H1 (cell line): Measurements from ENCODE around the gene PPP1R18. TPM values are rescaled to one million over a fixed set of nuclear protein-coding genes. Genes with fewer than 3 reads are reported as not detected.

Experiments
- CTCF ChIA-PET: fragments of 300-600 bp; sonication (Branson Sonifier 250); formaldehyde crosslinking; loops from one replicate; lab custom pipeline; 2021; ENCODE audit not compliant: partially characterized antibody; lab: Charles Lee
- POLR2A ChIA-PET: fragments of 300-600 bp; sonication (Branson Sonifier 250); formaldehyde crosslinking; loops from one replicate; lab custom pipeline; 2021; ENCODE audit warnings: inconsistent platforms; ENCODE audit not compliant: partially characterized antibody; lab: Charles Lee
- DNase-seq, 2 experiments: peaks; one replicate each; pipeline versions ENCODE4 v3.0.0 to v3.0.0-alpha.2; 2010 to 2022; ENCODE audit warnings: low spot score in 2 of 2, low read depth in 1 of 2, mixed read lengths in 1 of 2
- FAIRE-seq: peaks from 2 replicates; lab custom pipeline; 2011; peaks lifted over from hg19 to GRCh38; lab: Jason Lieb, UNC
- H2AFZ ChIP-seq: 2 replicates; pipeline ENCODE4 v1.8.1; 2012; ENCODE audit warnings: low read length, inconsistent platforms
- H2AK5ac ChIP-seq: 2 replicates; pipeline ENCODE4 v1.6.1; 2013; ENCODE audit warnings: low read depth, low read length
- H2BK120ac ChIP-seq: replicated peaks from 2 replicates; pipeline ENCODE3; 2013; ENCODE audit warnings: low read depth, low read length, inconsistent platforms
- H2BK12ac ChIP-seq: 2 replicates; pipeline ENCODE4 v1.6.1; 2013; ENCODE audit warnings: low read depth, low read length
- H2BK15ac ChIP-seq: 2 replicates; pipeline ENCODE4 v1.6.1; 2013; ENCODE audit warnings: low read length
- H2BK20ac ChIP-seq: 2 replicates; pipeline ENCODE4 v1.6.1; 2013; ENCODE audit warnings: low read length
- H2BK5ac ChIP-seq: 2 replicates; pipeline ENCODE4 v1.6.1; 2013; ENCODE audit warnings: low read depth, low read length
- H3K14ac ChIP-seq: 2 replicates; pipeline ENCODE4 v1.6.1; 2013; ENCODE audit warnings: inconsistent platforms; ENCODE audit not compliant: insufficient read length
- H3K18ac ChIP-seq: 2 replicates; pipeline ENCODE4 v1.6.1; 2013; ENCODE audit warnings: low read length; ENCODE audit errors: extremely low read depth
- H3K23ac ChIP-seq: 2 replicates; pipeline ENCODE4 v1.6.1; 2013; ENCODE audit warnings: inconsistent platforms; ENCODE audit not compliant: insufficient read length
- H3K23me2 ChIP-seq: 2 replicates; pipeline ENCODE4 v1.6.1; 2013; ENCODE audit warnings: low read depth, low read length
- H3K27ac ChIP-seq: 2 replicates; pipeline ENCODE4 v1.6.1; 2011; ENCODE audit warnings: low read depth, low read length, inconsistent platforms
- H3K27me3 ChIP-seq, 4 experiments: replicated peaks in 1 of 4; 1 replicate in 1 of 4; 2 replicates in 3 of 4; pipeline versions ENCODE4 v1.6.1 to v1.8.1; 2011 to 2013; ENCODE audit warnings: low read length in 3 of 4, mild to moderate bottlenecking in 3 of 4, inconsistent platforms in 2 of 4, mixed read lengths in 2 of 4, moderate library complexity in 1 of 4; ENCODE audit not compliant: control insufficient read depth in 3 of 4, insufficient read depth in 3 of 4; ENCODE audit errors: extremely low read depth in 1 of 4
- H3K36me3 ChIP-seq, 4 experiments: 2 replicates each; pipeline versions ENCODE4 v1.6.1 to v1.8.1; 2011 to 2013; ENCODE audit warnings: mild to moderate bottlenecking in 4 of 4, low read length in 3 of 4, moderate library complexity in 2 of 4, control low read depth in 1 of 4, inconsistent platforms in 1 of 4; ENCODE audit not compliant: insufficient read depth in 4 of 4, control insufficient read depth in 2 of 4
- H3K4ac ChIP-seq: replicated peaks from 2 replicates; pipeline ENCODE3; 2013; ENCODE audit warnings: low read length, low read depth, mixed read lengths, inconsistent platforms; ENCODE audit not compliant: insufficient read length
- H3K4me1 ChIP-seq, 4 experiments: replicated peaks in 1 of 4; 1 replicate in 1 of 4; 2 replicates in 3 of 4; pipeline versions ENCODE4 v1.6.1 to v1.8.1; 2011 to 2013; ENCODE audit warnings: low read length in 3 of 4, inconsistent platforms in 2 of 4, mixed read lengths in 1 of 4; ENCODE audit not compliant: insufficient read depth in 4 of 4, control insufficient read depth in 3 of 4
- H3K4me2 ChIP-seq, 2 experiments: 2 replicates each; pipeline versions ENCODE4 v1.6.1 to v1.8.1; 2011 to 2013; ENCODE audit warnings: low read depth in 2 of 2, low read length in 2 of 2, control low read depth in 1 of 2, inconsistent platforms in 1 of 2, mild to moderate bottlenecking in 1 of 2; ENCODE audit not compliant: insufficient read depth in 1 of 2
- H3K4me3 ChIP-seq, 4 experiments: fragments of 200-600, 300-600 bp in 1 of 4; sonication (generic), shearing (Covaris generic), sonication (Bioruptor Twin) in 1 of 4; 2 replicates each; pipeline versions ENCODE4 v1.5.1 to v1.8.1; 2011 to 2016; ENCODE audit warnings: low read length in 4 of 4, low read depth in 3 of 4, control low read depth in 2 of 4, inconsistent platforms in 2 of 4, mild to moderate bottlenecking in 2 of 4, mixed read lengths in 1 of 4, moderate library complexity in 1 of 4; ENCODE audit not compliant: insufficient read depth in 2 of 4; ENCODE audit errors: extremely low read depth in 1 of 4
- H3K56ac ChIP-seq: replicated peaks from 2 replicates; pipeline ENCODE3; 2013; ENCODE audit warnings: low read depth, mild to moderate bottlenecking, mixed read lengths, low read length, inconsistent platforms; ENCODE audit not compliant: insufficient read length
- H3K79me1 ChIP-seq: 2 replicates; pipeline ENCODE4 v1.6.1; 2013; ENCODE audit warnings: low read depth, low read length, control low read depth
- H3K79me2 ChIP-seq, 2 experiments: 2 replicates each; pipeline versions ENCODE4 v1.6.1 to v1.8.1; 2012 to 2013; ENCODE audit warnings: low read length in 2 of 2, mild to moderate bottlenecking in 2 of 2, inconsistent platforms in 1 of 2; ENCODE audit not compliant: insufficient read depth in 2 of 2, control insufficient read depth in 1 of 2
- H3K9ac ChIP-seq, 4 experiments: replicated peaks in 1 of 4; 1 replicate in 1 of 4; 2 replicates in 3 of 4; pipeline versions ENCODE4 v1.6.1 to v1.8.1; 2011 to 2013; ENCODE audit warnings: low read depth in 3 of 4, low read length in 3 of 4, control low read depth in 2 of 4, mild to moderate bottlenecking in 2 of 4, moderate library complexity in 2 of 4, inconsistent platforms in 1 of 4; ENCODE audit errors: extremely low read depth in 1 of 4
- H3K9me3 ChIP-seq, 2 experiments: 2 replicates each; pipeline versions ENCODE4 v1.6.1 to v1.8.1; 2012 to 2013; ENCODE audit warnings: mild to moderate bottlenecking in 2 of 2, moderate library complexity in 2 of 2, control low read depth in 1 of 2, inconsistent platforms in 1 of 2, low read depth in 1 of 2, low read length in 1 of 2, mixed read lengths in 1 of 2; ENCODE audit not compliant: insufficient read depth in 2 of 2
- H4K20me1 ChIP-seq, 2 experiments: replicated peaks in 1 of 2; 2 replicates each; pipeline versions ENCODE3 to v1.8.1; 2011 to 2013; ENCODE audit warnings: inconsistent platforms in 2 of 2, low read length in 2 of 2, mild to moderate bottlenecking in 1 of 2; ENCODE audit not compliant: insufficient read depth in 2 of 2, control insufficient read depth in 1 of 2
- H4K5ac ChIP-seq: 2 replicates; pipeline ENCODE4 v1.6.1; 2013; ENCODE audit warnings: low read length, low read depth, mixed read lengths, inconsistent platforms; ENCODE audit not compliant: insufficient read length
- H4K8ac ChIP-seq: 2 replicates; pipeline ENCODE4 v1.8.0; 2013; ENCODE audit warnings: mild to moderate bottlenecking, moderate library complexity, low read length, inconsistent platforms; ENCODE audit not compliant: insufficient read depth; ENCODE audit errors: extremely low read depth
- H4K91ac ChIP-seq: replicated peaks from 2 replicates; pipeline ENCODE3; 2013; ENCODE audit warnings: low read length, mixed read lengths, inconsistent platforms; ENCODE audit not compliant: insufficient read length
- BACH1 ChIP-seq: IDR thresholded peaks from 2 replicates; pipeline ENCODE4 v1.6.1; 2012; ENCODE audit warnings: low read length, improper control_type of control experiment
- CHD2 ChIP-seq: IDR thresholded peaks from 2 replicates; pipeline ENCODE4 v1.6.1; 2012; ENCODE audit warnings: low read length, improper control_type of control experiment
- CTBP2 ChIP-seq: IDR thresholded peaks from 2 replicates; pipeline ENCODE4 v1.7.0; 2011; ENCODE audit warnings: borderline replicate concordance, mild to moderate bottlenecking, moderate library complexity, mixed read lengths, low read length; ENCODE audit not compliant: insufficient read depth, insufficient read length
- KDM4A ChIP-seq: IDR thresholded peaks from one replicate; pipeline ENCODE4 v1.7.1; 2012; ENCODE audit warnings: low read depth, mild to moderate bottlenecking, moderate library complexity, low read length, inconsistent platforms; ENCODE audit not compliant: severe bottlenecking
- MAFK ChIP-seq: IDR thresholded peaks from 2 replicates; pipeline ENCODE4 v1.6.1; 2012; ENCODE audit warnings: low read depth, mild to moderate bottlenecking, improper control_type of control experiment, low read length
- POLR2A ChIP-seq, 2 experiments: IDR thresholded peaks; 1 replicate in 1 of 2; 2 replicates in 1 of 2; pipeline ENCODE4 v1.6.1; 2011; ENCODE audit warnings: low read depth in 2 of 2, low read length in 2 of 2, mild to moderate bottlenecking in 2 of 2; ENCODE audit errors: control extremely low read depth in 1 of 2
- SP2 ChIP-seq: IDR thresholded peaks from 2 replicates; pipeline ENCODE4 v1.6.1; 2012; ENCODE audit warnings: mild to moderate bottlenecking, low read length, inconsistent platforms
- TAF1 ChIP-seq: IDR thresholded peaks from 2 replicates; pipeline ENCODE4 v1.6.1; 2011; ENCODE audit warnings: mild to moderate bottlenecking, low read depth, low read length
- TBP ChIP-seq: IDR thresholded peaks from 2 replicates; pipeline ENCODE4 v1.6.1; 2011; ENCODE audit warnings: low read depth, low read length, improper control_type of control experiment
- YY1 ChIP-seq: IDR thresholded peaks from 2 replicates; pipeline ENCODE4 v1.6.1; 2011; ENCODE audit warnings: low read depth, mild to moderate bottlenecking, low read length
- WGBS, 2 experiments: shearing (Covaris generic) in 1 of 2; methylation state at CpG; one replicate each; pipeline versions ENCODE4 v1.1.6 to v1.1.7; 2013 to 2015; ENCODE audit warnings: low lambda C conversion rate in 2 of 2, mixed read lengths in 2 of 2, inconsistent platforms in 1 of 2, low coverage in 1 of 2, missing lambda C conversion rate in 1 of 2; ENCODE audit not compliant: insufficient replicate concordance in 2 of 2, insufficient coverage in 1 of 2, insufficient read length in 1 of 2; ENCODE audit errors: extremely low coverage in 1 of 2, missing lambda C conversion rate in 1 of 2; 5-methylcytosine and 5-hydroxymethylcytosine counted together
- polyA plus RNA-seq, 7 experiments: library from polyadenylated mRNA; depleted of rRNA in 3 of 7; stranded (reverse) in 5 of 7; unstranded in 2 of 7; fragments of >200 nt in 5 of 7; fragments of 200-250 nt in 2 of 7; gene quantifications; 1 replicate in 5 of 7; 2 replicates in 1 of 7; 4 replicates in 1 of 7; pipeline versions ENCODE4 v1.2.1 to v1.2.3, GENCODE V29; 2011 to 2013; ENCODE audit warnings: missing spikeins in 2 of 7, mixed read lengths in 2 of 7
- total RNA-seq: library from RNA; stranded (reverse); fragmentation: NEBNext Ultra II Directional; extraction: Animal tissue kit (Norgen Biotek cat#: 25700); gene quantifications from 2 replicates; pipeline ENCODE4 v1.2.1, GENCODE V29; 2021

Gene PPP1R18
- total and polyA plus RNA-seq, 2 of the 8 experiments (the other 6 are each of a cell fraction or from before 2014, with no cell fraction given): 25.1 to 29.1 TPM

DNA sequence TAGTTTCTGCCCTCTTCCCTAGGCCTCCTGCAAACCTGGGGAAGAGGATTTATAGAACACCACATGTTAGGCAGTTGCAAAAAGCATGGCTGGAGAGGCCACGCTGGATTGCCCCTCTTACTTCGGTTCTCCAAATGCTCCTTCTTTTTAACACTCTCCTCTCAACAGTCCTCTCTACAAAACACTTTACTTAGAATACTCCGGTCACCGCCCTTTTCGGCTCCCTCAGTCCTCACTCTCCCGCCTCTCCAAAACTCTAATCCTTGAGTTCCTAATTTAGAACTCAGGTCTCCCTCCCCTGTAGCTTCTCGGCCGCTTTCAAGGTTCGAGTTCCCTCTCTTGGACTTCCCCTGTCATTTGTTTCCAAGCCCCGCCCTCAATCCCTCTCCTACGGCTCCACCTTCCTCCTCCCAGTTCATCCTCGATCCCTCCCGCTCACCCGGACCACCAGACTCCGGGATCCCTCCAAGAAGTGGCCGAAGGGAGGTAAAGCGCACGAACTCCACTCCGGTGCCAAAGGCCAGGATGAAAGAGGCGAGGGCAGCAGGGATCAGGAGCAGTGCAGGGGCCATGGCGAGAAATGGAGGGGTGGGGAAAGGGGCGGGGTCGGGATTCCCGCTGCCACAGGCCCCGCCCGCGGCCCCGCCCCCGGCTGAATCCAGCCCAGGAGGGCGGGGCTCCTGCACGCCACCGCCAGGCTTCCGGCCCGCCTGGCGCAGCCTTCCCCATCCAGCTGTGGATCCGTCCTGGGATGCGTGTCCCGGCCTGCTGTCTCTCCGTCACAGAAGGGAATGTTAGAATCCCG, 4.2 kb upstream of the PPP1R18 start, which contains the start of gene NRM:
NRM (minus strand) TSS at position 582 of the 805 bp plus-strand sequence; CDS start at position 572, 10 bp downstream.
- no peak within 1 kb of the TSS for H3K14ac ChIP-seq
- H2BK20ac ChIP-seq: 0 out of 2 replicates have a peak within 1 kb of the TSS, but pooled peaks have one; percentile 15
- peaks cover 0 to 3% of the 10 kb centered on the region in 2 experiments; a peak in 1 of 4 replicates for H3K79me2 ChIP-seq
- no peaks in the 10 kb centered on the region for H4K20me1 ChIP-seq
- H3K9me3 ChIP-seq: no peaks in the 10 kb centered on the region
- no peak within 1 kb of the TSS; the same call in none of the 2 replicates for H3K27ac ChIP-seq
- H2AFZ ChIP-seq: peak within 1 kb of the TSS; percentile 80
- H2AK5ac ChIP-seq: peak within 1 kb of the TSS; percentile 69; the same call in 1 of the 2 replicates
- ChIA-PET CTCF (interaction anchor here (0.6 to 3.7 kb wide), 10 partner anchors 9 to 393 kb away, joined by 3 to 28 read pairs (median 7); partner anchors contain the start of gene MDC1), POLR2A (interaction anchor here (0.9 to 26.7 kb wide), 10 partner anchors 9 to 80 kb away, joined by 3 to 732 read pairs (median 6); partner anchors contain the start of genes DHX16, FLOT1, IER3 and MDC1)
- no peak within 1 kb of the TSS for H3K23ac ChIP-seq
- H3K23me2 ChIP-seq: peaks cover 13% of the 10 kb centered on the region
- peak within 1 kb of the TSS; percentile 100 for H4K5ac ChIP-seq
- FAIRE-seq: no peak
- peak within 1 kb of the TSS; percentile 99 for H4K91ac ChIP-seq
- peak within 1 kb of the TSS; percentile 89; the same call in 1 of the 2 replicates for H2BK12ac ChIP-seq
- no peaks in the 10 kb centered on the region; a peak in 1 of 8 replicates for H3K36me3 ChIP-seq
- peak within 1 kb of the TSS; percentile 86 to 92 (median 88) for H3K4me3 ChIP-seq
- peak within 1 kb of the TSS; percentile 66 for H3K4ac ChIP-seq
- WGBS, 2 experiments: 4% methylated on average over 26 of the region's 40 CpGs; no CpG with 5 or more reads in 1 of the 2 experiments
- peak within 1 kb of the TSS; percentile 97 for H2BK5ac ChIP-seq
- no peaks in the 10 kb centered on the region for H3K27me3 ChIP-seq
- H3K18ac ChIP-seq: peak within 1 kb of the TSS; percentile 98
- H3K79me1 ChIP-seq: 0 out of 2 replicates have a peak, but pooled peaks cover 4% of the 10 kb centered on the region
- H3K4me2 ChIP-seq: peak within 1 kb of the TSS; percentile 82 to 94
- H3K56ac ChIP-seq: peak within 1 kb of the TSS; percentile 95
- H3K9ac ChIP-seq: peak within 1 kb of the TSS in 3 of 4 experiments; percentile 46 to 87 (median 58); a peak in 6 of 7 replicates
- H4K8ac ChIP-seq: peak within 1 kb of the TSS; percentile 62; the same call in 1 of the 2 replicates
- H2BK15ac ChIP-seq: peak within 1 kb of the TSS; percentile 92; the same call in 1 of the 2 replicates
- no peak within 1 kb of the TSS for H2BK120ac ChIP-seq
- peaks cover 0 to 23% (median 17%) of the 10 kb centered on the region in 4 experiments; a peak in 6 of 7 replicates for H3K4me1 ChIP-seq
- DNase-seq: peak in 1 of 2 experiments; percentile 89
- peak; percentile 36 for TF ChIP-seq CTBP2
- TF ChIP-seq MAFK: no peak
- TF ChIP-seq SP2: no peak
- TF ChIP-seq TBP: peak; percentile 50; the same call in 1 of the 2 replicates
- TF ChIP-seq KDM4A: peak; percentile 66
- 0 out of 2 replicates have a peak, but pooled peaks have one; percentile 31 for TF ChIP-seq BACH1
- TF ChIP-seq CHD2: no peak
- peak in 1 of 2 experiments; percentile 41; a peak in 1 of 3 replicates for TF ChIP-seq POLR2A (IDR thresholded peaks at IDR 0.05; ENCODE audit: control extremely low read depth in 1 of 2, low read depth in 2 of 2, low read length in 2 of 2)
- peak; percentile 56; the same call in 1 of the 2 replicates for TF ChIP-seq YY1
- peak; percentile 49; the same call in 1 of the 2 replicates for TF ChIP-seq TAF1
